DND-41 (cell line): Measurements from ENCODE around the gene CEP350.

ENCODE experiments used
- EZH2 ChIP-seq: IDR thresholded peaks from 3 replicates; pipeline ENCODE4 v1.6.1; 2012; ENCODE audit warnings: borderline replicate concordance, low read depth, mild to moderate bottlenecking, moderate library complexity, low read length, inconsistent platforms; ENCODE audit not compliant: severe bottlenecking
- TF ChIP-seq, protein P1 (sequence below): IDR thresholded peaks from 2 replicates; pipeline ENCODE4 v1.5.1; 2012; ENCODE audit warnings: borderline replicate concordance, low read length, moderate library complexity, mild to moderate bottlenecking; ENCODE audit not compliant: poor library complexity, severe bottlenecking; ENCODE audit errors: extremely low read depth

GRCh38 chr1:180070286-180070685 is 115.7 kb downstream of the CEP350 start:
- TF ChIP-seq, protein P1, sequence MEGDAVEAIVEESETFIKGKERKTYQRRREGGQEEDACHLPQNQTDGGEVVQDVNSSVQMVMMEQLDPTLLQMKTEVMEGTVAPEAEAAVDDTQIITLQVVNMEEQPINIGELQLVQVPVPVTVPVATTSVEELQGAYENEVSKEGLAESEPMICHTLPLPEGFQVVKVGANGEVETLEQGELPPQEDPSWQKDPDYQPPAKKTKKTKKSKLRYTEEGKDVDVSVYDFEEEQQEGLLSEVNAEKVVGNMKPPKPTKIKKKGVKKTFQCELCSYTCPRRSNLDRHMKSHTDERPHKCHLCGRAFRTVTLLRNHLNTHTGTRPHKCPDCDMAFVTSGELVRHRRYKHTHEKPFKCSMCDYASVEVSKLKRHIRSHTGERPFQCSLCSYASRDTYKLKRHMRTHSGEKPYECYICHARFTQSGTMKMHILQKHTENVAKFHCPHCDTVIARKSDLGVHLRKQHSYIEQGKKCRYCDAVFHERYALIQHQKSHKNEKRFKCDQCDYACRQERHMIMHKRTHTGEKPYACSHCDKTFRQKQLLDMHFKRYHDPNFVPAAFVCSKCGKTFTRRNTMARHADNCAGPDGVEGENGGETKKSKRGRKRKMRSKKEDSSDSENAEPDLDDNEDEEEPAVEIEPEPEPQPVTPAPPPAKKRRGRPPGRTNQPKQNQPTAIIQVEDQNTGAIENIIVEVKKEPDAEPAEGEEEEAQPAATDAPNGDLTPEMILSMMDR, result no peak
- TF ChIP-seq EZH2, result no peak
